DMS79 (cell line): ENCODE results near the gene ZNF627.
"Not testable (repeated sequence)": the region's sequence is repeated elsewhere in the genome, so short reads cannot be mapped to it uniquely, and the experiment has no call there.

Experiments
- DNase-seq: peaks from one replicate; lab custom pipeline; 2025; lab: John Stamatoyannopoulos, UW

Gene ZNF627

GRCh38 chr19:11597202-11598102 lies at the start of gene ZNF627:
TSS of gene ZNF627 (plus strand) at chr19:11597483. CDS start at chr19:11597628, 145 bp downstream.
- DNase-seq = peak; percentile 98

GRCh38 chr19:11547929-11548700 lies 49.2 kb upstream of the ZNF627 start:
- DNase-seq = no peak

- DNase-seq = no peak
Measured at GRCh38 chr19:11549386-11549953, 47.8 kb upstream of the ZNF627 start.

GRCh38 chr19:11550265-11550664 lies 47.0 kb upstream of the ZNF627 start:
- no peak for DNase-seq

GRCh38 chr19:11551603-11552235 lies 45.6 kb upstream of the ZNF627 start:
- DNase-seq = no peak

GRCh38 chr19:11552666-11553372 lies 44.5 kb upstream of the ZNF627 start:
- no peak for DNase-seq

GRCh38 chr19:11554160-11554559 lies 43.1 kb upstream of the ZNF627 start:
- no peak for DNase-seq

- no peak for DNase-seq
Measured at GRCh38 chr19:11555246-11555645, 42.0 kb upstream of the ZNF627 start.

GRCh38 chr19:11556634-11557420 lies 40.5 kb upstream of the ZNF627 start:
- DNase-seq = no peak

- peak; percentile 98 for DNase-seq
Measured at GRCh38 chr19:11558881-11559828, 38.1 kb upstream of the ZNF627 start, which contains the start of gene ELOF1. TSS of gene ELOF1 (minus strand) at chr19:11559230. CDS start at chr19:11554347, 4,883 bp downstream.

- DNase-seq = peak; percentile 34
Measured at GRCh38 chr19:11560404-11561051, 36.8 kb upstream of the ZNF627 start.

GRCh38 chr19:11563532-11563931 lies 33.8 kb upstream of the ZNF627 start:
- no peak for DNase-seq

GRCh38 chr19:11564082-11564807 lies 33.0 kb upstream of the ZNF627 start:
- not testable (repeated sequence) for DNase-seq

GRCh38 chr19:11565649-11565980 lies 31.7 kb upstream of the ZNF627 start:
- DNase-seq = not testable (repeated sequence)

- DNase-seq = no peak
Measured at GRCh38 chr19:11566164-11566563, 31.1 kb upstream of the ZNF627 start.

GRCh38 chr19:11570039-11570462 lies 27.2 kb upstream of the ZNF627 start:
- no peak for DNase-seq

- not testable (repeated sequence) for DNase-seq
Measured at GRCh38 chr19:11573354-11573753, 23.9 kb upstream of the ZNF627 start.

GRCh38 chr19:11573763-11574162 lies 23.5 kb upstream of the ZNF627 start:
- DNase-seq = not testable (repeated sequence)
